SKM-1 treated with dmso at 0.1 percent for 144 hours (cell line): Measurements from ENCODE around the gene SIL1.

ENCODE experiments used
- DNase-seq: peaks from one replicate; lab custom pipeline; 2025; ENCODE audit not compliant: unreplicated experiment; lab: John Stamatoyannopoulos, UW

SIL1 gene

DNA sequence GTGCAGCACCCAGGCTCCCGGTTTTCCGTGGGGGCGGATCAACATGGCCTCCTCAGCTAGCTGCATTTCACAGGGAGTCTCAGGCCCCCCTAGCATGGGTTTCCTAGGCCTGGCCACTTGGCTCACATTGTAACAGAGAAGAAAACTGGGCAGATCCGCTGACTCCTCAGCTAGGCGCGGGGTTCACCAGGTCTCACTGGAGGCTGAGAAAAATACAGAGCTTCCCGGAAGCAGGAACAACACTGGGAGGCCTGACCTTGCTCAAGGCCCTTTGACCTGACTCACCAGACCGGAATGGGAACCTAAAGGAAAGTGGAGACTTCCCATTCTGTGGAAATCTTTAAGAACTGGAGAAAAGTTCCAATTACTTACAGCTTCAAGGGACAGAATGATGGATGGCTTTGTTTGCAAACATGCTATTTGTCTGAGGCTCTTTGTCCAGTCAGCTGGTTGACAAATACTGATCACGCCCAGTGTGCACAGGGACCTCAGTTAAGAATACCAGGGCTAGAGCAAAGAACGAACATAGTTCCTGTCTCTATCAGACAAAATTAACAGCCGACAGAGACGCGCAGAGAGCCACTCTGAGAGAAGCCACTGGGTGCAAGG, 234.3 kb downstream of the SIL1 start:
- DNase-seq = no peak

DNA sequence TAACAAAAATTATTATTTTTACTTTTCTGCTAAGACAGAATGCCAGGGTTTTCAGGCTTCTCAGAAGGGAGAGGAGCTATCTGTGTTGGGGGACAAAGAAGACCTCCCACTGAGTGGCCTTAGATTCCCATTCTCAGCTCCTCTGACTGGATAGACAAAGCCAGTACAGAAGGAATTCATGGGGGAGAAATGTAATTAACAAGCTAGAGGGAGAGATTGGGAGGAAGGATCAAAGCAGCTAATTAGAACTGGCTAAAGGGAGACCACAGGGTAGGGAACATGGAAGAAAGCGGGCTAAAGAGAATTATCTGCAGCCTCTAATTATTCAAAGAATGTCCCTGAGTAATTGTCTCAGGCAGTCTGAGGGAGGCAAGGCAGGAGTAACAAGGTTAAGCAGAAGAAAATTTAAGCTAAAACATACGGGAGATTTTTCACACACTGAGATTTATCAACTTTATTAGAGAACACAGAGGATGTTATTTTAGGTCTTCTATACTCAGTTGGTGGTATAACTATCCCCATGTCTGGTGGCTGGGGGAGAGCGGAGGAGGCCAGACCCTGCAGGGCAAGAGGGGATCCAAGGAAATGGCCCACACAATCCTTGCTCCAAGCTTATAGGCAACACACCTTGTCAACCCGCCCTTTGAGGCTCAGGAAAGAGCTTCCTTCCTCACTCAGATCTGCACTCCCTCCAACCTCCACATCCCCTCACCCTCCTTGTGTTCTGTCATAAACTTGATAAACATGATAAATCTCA, 235.4 kb downstream of the SIL1 start:
- DNase-seq = no peak

DNA sequence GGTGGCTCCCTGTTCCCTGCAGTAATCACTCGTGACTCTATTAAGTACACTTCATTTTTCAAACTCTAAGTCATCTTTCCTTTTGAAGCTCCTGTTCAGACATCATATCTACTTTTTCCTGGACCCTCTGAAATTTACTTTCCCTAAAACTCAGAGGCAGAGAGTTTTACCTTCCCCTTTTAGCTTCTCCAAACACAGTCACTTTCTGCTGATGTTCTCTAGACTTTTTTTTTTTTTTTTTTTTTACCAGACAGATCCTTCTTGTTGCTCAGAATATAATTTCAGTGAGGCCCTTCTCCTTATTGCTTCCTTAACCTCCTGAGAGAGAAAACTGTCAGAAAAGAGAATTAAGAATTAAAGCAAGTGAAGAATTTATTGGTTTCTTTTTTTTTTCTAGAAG, 236.4 kb downstream of the SIL1 start:
- DNase-seq = no peak

DNA sequence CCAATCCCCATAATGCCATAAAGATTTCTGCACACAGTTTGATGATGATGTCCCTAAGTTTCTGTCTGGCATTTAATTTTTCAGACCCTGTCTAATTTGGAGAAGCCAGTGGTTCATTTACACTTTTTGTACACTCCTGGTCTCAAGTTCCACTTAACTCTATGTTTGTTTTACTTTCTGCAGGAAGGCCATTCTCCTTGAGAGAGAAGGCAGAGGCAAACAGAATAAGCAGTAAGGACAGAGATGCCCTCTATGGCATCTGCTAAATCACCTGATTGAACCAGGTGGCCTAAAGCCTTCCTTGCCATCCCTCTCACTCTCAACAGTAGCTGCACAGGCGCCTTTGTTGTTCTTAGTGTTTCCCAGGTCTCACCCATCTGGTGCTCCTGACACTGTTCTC, 236.9 kb downstream of the SIL1 start:
- DNase-seq = no peak

DNA sequence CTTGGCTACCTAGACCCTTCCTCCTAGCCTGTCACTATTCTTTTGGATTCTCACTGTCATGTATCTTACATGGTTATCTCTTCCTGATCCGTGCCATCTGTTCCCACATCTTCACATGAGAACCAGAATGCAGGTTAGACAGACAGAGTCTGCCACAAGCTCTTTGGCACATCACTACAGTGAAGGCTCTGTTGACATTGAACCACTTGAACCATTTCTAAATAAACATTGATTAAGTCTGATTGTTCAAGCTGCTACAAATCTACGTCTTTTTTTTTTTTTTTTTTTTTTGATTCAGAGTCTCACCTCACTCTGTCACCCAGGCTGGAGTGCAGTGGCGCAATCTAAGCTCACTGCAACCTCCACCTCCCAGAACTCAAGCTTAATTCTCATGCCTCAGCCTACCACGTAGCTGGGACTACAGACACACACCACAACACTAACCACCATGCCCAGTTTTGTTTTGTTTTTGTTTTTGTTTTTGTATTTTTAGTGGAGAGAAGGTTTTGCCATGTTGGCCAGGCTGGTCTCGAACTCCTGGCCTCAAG, 237.9 kb downstream of the SIL1 start:
- no peak for DNase-seq

DNA sequence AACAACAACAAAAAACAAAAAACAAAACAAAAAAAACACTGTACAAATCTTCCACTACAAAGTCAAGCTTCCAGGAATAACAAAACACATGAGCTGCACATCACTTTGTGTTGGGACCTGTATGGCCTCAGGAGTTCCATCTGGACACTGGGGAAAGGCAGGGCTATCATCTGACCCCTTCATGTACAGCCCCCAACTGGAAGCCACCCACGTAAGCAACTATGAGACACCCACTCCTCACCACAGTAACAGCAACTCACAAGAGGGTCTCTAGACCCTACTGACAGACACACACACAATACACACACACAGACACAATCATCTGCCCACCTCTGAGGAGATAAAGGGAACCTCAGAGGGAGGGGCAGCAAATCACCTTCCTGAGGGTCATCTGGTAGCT, 241.4 kb downstream of the SIL1 start:
- DNase-seq = no peak

DNA sequence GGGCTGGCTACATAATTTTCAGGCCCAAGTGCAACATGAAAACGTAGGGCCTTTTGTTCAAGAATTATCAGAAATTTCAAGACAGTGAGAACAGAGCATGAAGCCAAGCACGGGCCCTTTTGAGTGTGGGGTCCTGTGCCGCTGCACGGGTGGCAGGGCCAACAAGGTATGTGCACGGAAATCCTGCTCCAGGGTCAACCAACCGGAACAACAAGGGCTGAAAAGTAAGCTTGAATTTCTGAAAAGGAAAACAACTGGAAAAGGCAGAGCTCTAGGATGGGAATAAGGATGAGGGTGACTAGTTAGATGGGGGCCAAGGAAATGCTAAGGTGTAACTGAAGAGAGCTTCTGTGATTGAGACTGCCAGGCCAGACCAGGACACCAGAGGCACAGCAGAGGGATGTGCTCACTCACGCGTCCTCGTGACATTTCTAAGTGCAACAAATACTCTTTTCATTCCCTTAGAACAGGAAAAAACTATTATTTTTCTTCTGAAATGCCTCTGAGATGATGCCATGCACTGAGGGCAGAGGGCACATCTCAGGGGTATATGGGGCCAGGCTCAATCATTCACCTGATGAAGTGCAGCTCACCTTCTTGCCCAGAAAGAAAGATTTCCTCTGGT, 242.4 kb downstream of the SIL1 start:
- no peak for DNase-seq

DNA sequence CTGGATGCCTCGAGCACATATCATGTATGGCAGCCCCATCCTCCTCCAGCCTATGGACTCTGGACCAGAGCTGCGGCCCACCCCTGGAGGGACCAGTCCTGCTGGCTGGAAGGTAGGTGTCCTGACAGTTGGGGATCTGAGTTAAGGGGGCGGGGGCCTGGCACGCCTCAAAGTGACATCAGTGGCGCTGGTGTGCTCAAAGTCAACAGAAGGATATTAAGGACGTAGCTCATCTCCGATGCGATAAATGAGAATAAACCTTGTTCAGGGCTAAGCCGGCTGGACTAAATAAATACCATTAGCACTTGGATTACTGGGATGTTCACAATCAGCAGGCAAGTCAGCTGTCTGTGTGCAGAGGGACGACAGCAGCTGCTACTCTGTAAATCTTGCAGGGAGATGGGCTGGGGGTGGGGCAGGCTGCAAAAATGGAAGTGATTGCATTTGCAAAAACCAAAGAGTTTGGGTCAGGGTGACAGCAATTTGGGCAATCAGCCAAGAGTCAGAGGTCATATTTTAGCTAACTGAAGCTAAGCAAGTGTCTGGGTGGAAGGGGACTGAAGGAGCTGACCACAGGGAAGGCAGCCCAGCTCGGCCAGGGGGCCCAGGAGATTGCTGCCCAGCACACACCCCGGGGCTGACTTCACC, 243.0 kb downstream of the SIL1 start:
- DNase-seq = no peak

DNA sequence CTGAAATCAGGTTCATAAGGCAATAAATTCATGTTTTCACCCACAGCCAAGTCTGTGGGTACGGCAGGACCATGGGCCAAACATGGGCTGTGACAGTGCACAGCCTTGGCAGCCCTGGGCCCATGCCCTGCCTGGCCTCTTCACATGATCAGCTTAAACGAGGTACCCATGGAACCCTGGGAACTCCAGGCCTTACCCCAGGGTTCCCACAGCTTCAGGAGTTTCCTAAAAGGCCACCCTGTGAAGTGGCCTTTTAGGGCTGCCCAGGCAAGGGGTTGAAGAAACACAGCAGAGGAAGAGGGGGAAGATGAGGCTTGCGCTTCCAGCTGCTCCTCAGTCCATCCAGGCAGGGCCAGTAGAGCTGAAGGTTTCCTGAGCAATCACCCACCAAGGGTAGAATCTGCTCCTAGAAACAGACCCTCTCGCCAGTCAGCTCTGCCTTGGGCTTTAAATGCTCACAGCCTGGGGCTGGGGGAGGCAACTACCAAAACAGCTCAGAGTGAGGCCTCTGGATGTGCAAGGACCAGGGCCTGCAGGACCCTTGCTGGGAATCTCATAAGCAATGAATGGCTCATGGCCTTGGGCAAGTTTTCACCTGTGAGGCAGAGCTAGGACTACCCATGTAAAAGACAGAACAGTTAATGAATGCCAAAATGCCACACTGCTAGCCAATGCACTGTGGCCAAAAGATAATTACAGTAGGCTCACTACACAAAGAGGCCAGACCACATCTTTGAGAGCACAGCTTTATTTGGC, 243.7 kb downstream of the SIL1 start:
- DNase-seq = no peak

DNA sequence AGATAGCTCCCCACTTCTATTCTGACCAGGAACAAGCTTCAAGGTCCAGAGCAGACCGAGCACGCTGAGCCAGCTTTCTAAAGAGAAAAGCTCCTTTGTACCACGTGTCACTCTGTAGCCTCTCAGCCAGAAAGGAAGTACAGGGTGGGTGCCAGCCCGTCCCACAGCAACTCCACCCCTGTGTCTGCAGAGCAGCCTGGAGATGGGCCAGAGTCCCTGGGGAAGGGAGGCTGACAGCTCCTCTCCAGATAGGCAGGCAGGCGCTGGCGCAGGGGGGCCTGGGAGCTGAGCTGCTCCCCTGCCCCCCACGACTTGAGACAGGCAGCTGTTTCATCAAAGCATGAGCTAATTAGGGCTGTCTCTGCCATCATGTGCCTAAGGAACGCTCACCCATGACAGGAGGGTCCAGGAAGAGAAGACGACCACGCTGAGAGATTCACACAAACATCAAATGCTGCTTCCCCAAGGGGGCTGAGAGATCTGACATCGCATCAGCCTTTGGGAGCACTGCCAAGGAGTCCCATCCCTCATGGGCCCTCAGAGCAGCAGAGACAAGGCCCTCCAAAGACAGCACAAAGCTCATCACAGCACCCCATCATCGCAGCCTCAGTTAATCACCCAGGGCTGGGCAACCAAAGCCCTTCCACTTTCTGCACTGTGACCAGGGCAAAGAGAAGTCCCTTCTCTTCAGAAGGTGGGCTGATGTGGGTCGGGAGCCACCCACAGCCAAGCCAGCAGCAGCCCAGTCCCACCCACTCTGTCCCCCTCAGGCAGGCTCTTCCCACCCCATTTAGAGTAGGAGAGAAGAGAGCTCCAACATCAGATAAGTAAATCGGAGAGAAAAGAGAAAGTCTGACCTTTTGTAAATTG, 244.5 kb downstream of the SIL1 start:
- no peak for DNase-seq

DNA sequence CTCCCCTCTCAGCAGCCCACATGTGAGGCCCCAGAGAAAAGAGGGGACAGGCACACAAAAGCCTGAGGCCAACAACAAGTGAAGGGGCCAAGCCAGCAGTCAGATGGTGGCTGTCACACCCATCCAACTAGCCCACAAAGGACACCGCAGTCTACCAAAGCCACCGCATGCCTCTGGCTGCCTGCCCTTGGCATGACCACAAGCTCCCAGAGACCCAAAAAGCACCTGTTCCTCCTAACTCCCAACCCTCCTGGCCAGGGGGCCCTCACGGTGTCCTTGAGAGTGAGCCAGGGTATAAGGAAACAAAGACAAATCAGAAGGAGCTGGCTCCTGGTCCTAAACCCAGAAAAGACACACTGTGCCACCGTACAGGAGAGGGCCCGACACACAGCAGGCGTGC, 245.2 kb downstream of the SIL1 start:
- DNase-seq = no peak

DNA sequence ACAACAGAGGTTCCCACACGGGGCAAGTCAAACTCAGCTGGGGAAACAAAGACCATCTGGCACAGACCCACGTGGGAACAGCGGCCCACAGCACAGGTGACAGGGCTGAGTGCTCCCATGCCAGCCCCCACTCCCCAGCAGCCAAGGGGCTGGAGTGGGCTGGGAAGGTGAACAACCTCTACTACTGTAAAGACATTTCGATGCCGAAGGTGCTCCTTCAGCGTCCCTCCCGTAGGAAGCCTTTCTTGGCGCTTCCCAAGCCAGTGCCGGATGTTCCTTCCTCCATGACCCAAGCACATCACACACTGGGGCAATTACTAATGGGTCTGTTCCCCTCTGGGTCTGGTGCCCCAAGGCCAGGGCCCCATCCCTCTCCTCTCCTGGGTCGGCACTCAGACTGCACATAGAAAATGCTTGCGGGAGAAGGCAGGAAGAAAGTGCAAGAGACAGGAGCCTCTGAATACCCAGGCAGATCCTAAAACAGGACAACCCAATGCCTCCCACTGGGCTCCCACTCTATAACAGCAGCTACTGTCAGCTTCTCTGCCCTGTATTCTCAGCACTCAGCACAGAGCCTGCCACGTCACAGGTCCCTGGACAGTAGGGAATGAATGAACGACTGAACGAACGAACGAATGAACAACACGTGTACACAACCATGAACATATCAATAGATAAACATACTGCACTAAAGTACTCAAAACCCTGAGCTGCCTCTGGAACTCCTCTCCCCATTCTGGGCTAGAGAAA, 246.0 kb downstream of the SIL1 start:
- DNase-seq = no peak

DNA sequence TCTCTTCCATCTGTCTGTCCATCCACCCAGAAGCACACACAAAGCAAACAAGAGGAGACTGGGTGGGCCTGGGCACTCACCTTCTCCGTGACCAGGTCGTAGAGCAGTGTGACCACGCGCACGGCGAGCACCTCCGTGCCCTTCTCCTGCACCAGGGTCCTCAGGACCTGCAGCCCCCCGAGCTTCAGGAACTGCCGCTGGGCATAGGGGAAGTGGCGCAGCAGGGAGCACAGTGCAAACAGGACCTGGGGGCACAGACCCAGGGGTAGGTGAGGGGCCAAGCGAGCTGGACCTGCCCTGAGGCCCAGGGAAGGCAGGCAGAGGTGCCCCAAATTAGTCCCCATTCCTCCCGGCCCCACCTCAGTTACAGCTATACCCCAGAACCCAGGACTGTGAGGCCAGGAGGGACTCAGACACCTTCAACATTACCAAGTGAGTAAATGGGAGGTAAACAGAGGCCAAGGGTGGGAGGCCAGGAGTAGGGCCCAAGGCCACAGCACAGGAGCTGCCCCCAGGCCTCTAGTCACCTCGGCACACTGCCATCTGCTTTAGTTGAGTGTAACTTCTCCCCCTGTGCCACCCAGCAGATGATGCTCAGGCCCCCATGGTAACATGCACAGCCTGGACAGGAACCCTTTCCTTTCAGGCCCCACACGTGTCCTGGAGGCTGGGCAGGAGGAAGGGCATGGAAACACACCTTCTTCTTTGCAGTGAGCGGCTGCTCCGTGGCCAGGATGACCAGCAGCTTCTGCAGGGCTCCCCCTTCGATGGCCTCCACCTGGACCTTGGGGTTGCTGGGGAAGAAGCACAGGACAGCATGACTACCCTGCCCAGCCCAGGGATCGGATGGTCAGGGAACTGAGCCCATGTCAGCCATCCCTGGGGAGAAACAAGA, 246.8 kb downstream of the SIL1 start:
- DNase-seq = no peak

DNA sequence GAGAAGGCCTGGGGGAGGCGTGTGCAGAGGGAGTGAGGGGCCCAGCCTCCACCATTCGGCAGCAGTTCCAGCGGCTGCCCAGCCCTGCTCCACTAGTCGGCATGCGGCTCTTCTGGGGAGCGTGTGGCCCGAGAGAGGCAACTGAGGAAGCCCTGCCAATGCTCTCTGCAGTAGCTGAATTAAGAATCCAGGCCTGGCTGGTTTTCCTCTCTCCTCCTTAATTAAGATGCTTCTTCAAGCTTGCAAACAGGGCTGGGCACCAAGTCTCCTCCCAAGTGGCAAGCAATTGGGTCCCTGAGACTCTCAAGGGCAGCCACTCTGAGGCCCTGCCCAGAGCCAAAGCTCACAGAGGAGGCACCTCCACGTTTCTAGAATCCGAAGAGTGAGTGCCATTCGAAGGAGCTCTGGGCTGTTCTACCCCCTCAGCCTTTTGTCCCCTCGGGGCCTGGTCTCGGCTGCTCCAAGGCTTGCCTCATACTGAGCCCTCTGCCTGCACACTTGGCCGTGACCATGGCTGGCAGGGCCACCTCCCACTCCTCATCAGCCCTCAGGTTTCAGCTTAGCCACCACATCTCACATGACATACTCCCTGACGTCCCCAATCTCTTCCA, 247.6 kb downstream of the SIL1 start:
- DNase-seq = no peak

DNA sequence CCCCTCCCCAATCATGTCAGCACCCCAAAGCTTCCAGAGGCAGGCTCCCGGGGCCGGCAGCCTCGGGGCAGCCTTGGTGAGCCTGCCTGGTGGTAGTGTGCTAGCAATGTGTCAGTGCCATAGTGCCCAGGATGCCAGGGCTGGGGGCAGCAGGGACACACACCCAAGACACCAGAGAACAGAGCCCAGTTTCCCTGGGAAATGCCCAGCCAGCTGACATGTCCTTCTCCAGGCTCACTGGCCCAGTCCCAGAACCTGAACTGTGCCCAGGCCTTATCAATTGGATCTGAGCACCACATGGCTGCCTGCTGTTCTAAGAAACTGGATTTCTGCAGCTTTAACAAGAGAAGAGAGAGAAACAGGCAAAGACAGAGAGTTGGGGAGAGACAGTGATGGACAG, 248.2 kb downstream of the SIL1 start:
- DNase-seq = no peak

DNA sequence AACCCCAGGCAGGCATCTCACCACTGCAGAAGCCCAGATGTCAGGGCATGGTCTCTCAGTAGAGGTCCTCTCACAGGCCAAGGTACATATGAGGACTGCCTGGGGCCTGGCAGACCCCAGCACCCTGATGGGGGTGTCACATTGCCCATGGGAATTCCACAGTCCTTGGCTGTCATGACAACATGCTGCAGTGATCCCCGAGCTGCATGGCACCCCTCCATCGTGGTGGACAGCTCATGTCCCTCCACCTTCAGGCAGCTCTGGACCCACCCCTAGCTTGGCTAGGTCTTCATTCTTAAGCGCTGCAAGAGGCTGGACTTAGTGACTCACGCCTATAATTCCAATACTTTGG, 249.0 kb downstream of the SIL1 start:
- DNase-seq = no peak

DNA sequence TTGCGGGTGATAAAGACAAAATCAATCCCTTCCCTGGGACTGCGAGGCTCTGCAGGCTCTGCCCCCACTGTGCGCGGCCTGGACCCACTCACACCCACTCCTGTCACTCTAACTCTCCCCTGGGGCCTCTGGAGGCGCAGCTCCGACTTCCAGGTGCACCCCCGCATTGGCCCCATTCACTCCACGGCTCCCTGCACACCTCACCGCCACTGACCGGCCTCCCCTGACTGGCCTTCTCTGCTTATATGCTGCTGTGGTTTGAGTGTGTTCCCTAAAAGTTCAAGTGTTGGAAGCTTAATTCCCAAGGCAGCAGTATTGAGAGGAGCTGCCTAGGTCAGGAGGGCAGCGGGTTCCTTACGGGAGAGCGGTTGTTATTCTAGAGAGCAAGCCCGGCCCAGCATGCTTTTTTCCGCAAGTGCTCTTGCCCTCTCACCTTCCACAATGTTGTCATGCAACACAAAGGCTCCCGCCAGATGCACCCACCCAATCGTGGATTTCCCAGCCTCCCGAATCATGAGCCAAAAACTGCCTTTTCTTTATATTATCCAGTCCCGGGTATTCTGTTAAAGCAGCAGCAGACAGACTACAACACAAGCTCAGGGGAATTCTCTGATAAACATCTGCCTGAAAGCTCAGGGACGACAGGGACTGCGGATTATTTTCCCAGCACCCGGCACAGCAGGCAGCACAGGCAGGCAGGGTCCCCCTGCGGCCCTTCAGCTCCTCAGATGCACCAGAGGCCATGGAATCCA, 249.5 kb downstream of the SIL1 start:
- DNase-seq = no peak
